WTC11 (cell line): ENCODE data around the gene ADGRL3. TPM values are rescaled to one million over a fixed set of nuclear protein-coding genes. Genes with fewer than 3 reads are reported as not detected.

Experiments used
- ATAC-seq: fragments of 200-7000 bp; cut with Tn5 transposase; 2 replicates; pipeline ENCODE4 v1.10.0; 2021; ENCODE audit warnings: mild to moderate bottlenecking, moderate library complexity
- CTCF ChIA-PET: fragments of 300-600 bp; sonication (Branson Sonifier 250); formaldehyde crosslinking; loops from one replicate; lab custom pipeline; 2021; ENCODE audit warnings: antibody characterized with exemption; lab: Charles Lee
- POLR2A ChIA-PET: fragments of 350-600 bp; sonication (Branson Sonifier 250); formaldehyde crosslinking; loops from one replicate; lab custom pipeline; 2021; ENCODE audit warnings: antibody characterized with exemption; lab: Charles Lee
- DNase-seq: peaks from one replicate; pipeline ENCODE4 v3.0.0; 2021; ENCODE audit warnings: low spot score
- H3K27ac Mint-ChIP-seq: 2 replicates; pipeline ENCODE4 v1.8.0; 2021; ENCODE audit warnings: mixed read lengths
- H3K27me3 Mint-ChIP-seq: 2 replicates; pipeline ENCODE4 v1.8.0; 2021; ENCODE audit warnings: low read depth, mild to moderate bottlenecking, moderate library complexity, mixed read lengths
- H3K36me3 Mint-ChIP-seq: 2 replicates; pipeline ENCODE4 v1.8.0; 2021; ENCODE audit warnings: mixed read lengths
- H3K4me1 Mint-ChIP-seq: 2 replicates; pipeline ENCODE4 v1.8.0; 2022; ENCODE audit warnings: mixed read lengths
- H3K4me3 Mint-ChIP-seq: 2 replicates; pipeline ENCODE4 v1.8.0; 2021; ENCODE audit warnings: mild to moderate bottlenecking, moderate library complexity, mixed read lengths
- H3K9me3 Mint-ChIP-seq: 2 replicates; pipeline ENCODE4 v1.8.0; 2021; ENCODE audit warnings: mixed read lengths
- CBFB ChIP-seq: sonication (generic); formaldehyde crosslinking; IDR thresholded peaks from 2 replicates; pipeline ENCODE4 v1.8.1; 2022; ENCODE audit warnings: mild to moderate bottlenecking, low read depth, missing genetic modification reagents
- CDX4 ChIP-seq: fragments of 250-450 bp; sonication (Bioruptor Pico); IDR thresholded peaks from 2 replicates; pipeline ENCODE4 v1.9.0; 2021; ENCODE audit warnings: moderate library complexity, mild to moderate bottlenecking, inconsistent platforms, borderline replicate concordance
- CREB1 ChIP-seq: sonication (generic); formaldehyde crosslinking; IDR thresholded peaks from 2 replicates; pipeline ENCODE4 v1.8.0; 2023; ENCODE audit warnings: mild to moderate bottlenecking, missing genetic modification reagents
- CTCF ChIP-seq: fragments of 200-600 bp; IDR thresholded peaks from 2 replicates; pipeline ENCODE4 v1.8.0; 2022; ENCODE audit warnings: antibody characterized with exemption
- E2F5 ChIP-seq: sonication (generic); formaldehyde crosslinking; IDR thresholded peaks from 2 replicates; pipeline ENCODE4 v1.8.1; 2022; ENCODE audit warnings: mild to moderate bottlenecking, moderate library complexity, missing genetic modification reagents
- ERG ChIP-seq: fragments of 250-450 bp; sonication (Bioruptor Pico); IDR thresholded peaks from 2 replicates; pipeline ENCODE4 v1.8.0; 2021; ENCODE audit warnings: mild to moderate bottlenecking
- FOXJ3 ChIP-seq: sonication (generic); formaldehyde crosslinking; IDR thresholded peaks from 2 replicates; pipeline ENCODE4 v1.9.0; 2021; ENCODE audit warnings: missing genetic modification reagents, mild to moderate bottlenecking, borderline replicate concordance
- FOXK1 ChIP-seq: sonication (generic); formaldehyde crosslinking; IDR thresholded peaks from 2 replicates; pipeline ENCODE4 v1.8.0; 2022; ENCODE audit warnings: mild to moderate bottlenecking, moderate library complexity, missing genetic modification reagents
- FOXP1 ChIP-seq: sonication (generic); formaldehyde crosslinking; IDR thresholded peaks from 2 replicates; pipeline ENCODE4 v1.8.0; 2022; ENCODE audit warnings: missing genetic modification reagents, mild to moderate bottlenecking, moderate library complexity, borderline replicate concordance
- GRHL2 ChIP-seq: fragments of 250-450 bp; sonication (Bioruptor Pico); IDR thresholded peaks from 2 replicates; pipeline ENCODE4 v1.8.0; 2022; ENCODE audit warnings: mild to moderate bottlenecking, moderate library complexity; ENCODE audit not compliant: insufficient replicate concordance, severe bottlenecking
- IRF2 ChIP-seq: sonication (generic); formaldehyde crosslinking; IDR thresholded peaks from 2 replicates; pipeline ENCODE4 v1.8.0; 2022; ENCODE audit warnings: low read depth, missing genetic modification reagents, borderline replicate concordance
- JAZF1 ChIP-seq: fragments of 250-450 bp; sonication (Bioruptor Pico); IDR thresholded peaks from 2 replicates; pipeline ENCODE4 v1.9.0; 2021; ENCODE audit warnings: moderate library complexity, mild to moderate bottlenecking, inconsistent platforms
- NFATC4 ChIP-seq: fragments of 250-450 bp; sonication (Bioruptor Pico); IDR thresholded peaks from 2 replicates; pipeline ENCODE4 v1.9.0; 2021; ENCODE audit warnings: mild to moderate bottlenecking
- NR1H2 ChIP-seq: sonication (generic); formaldehyde crosslinking; IDR thresholded peaks from 2 replicates; pipeline ENCODE4 v1.9.0; 2021; ENCODE audit warnings: mild to moderate bottlenecking, moderate library complexity, missing genetic modification reagents
- NR3C1 ChIP-seq: sonication (generic); formaldehyde crosslinking; conservative IDR thresholded peaks from 2 replicates; pipeline ENCODE4 v1.8.1; 2023; ENCODE audit warnings: low read depth, mild to moderate bottlenecking, missing genetic modification reagents
- PRRX2 ChIP-seq: fragments of 250-450 bp; sonication (Bioruptor Pico); IDR thresholded peaks from 2 replicates; pipeline ENCODE4 v1.8.0; 2021; ENCODE audit warnings: mild to moderate bottlenecking
- SP1 ChIP-seq: sonication (generic); formaldehyde crosslinking; conservative IDR thresholded peaks from 2 replicates; pipeline ENCODE4 v1.8.1; 2022; ENCODE audit warnings: missing genetic modification reagents
- TEAD1 ChIP-seq: sonication (generic); formaldehyde crosslinking; IDR thresholded peaks from 2 replicates; pipeline ENCODE4 v1.8.0; 2022; ENCODE audit warnings: mild to moderate bottlenecking, missing genetic modification reagents
- TP53 ChIP-seq: sonication (generic); formaldehyde crosslinking; IDR thresholded peaks from 2 replicates; pipeline ENCODE4 v1.8.1; 2023; ENCODE audit warnings: mild to moderate bottlenecking, missing genetic modification reagents
- USF2 ChIP-seq: sonication (generic); formaldehyde crosslinking; IDR thresholded peaks from 2 replicates; pipeline ENCODE4 v1.8.1; 2023; ENCODE audit warnings: mild to moderate bottlenecking, missing genetic modification reagents, moderate library complexity
- ZBTB21 ChIP-seq: sonication (generic); formaldehyde crosslinking; IDR thresholded peaks from 2 replicates; pipeline ENCODE4 v1.8.1; 2023; ENCODE audit warnings: mild to moderate bottlenecking, missing genetic modification reagents, borderline replicate concordance
- ZNF232 ChIP-seq: sonication (generic); formaldehyde crosslinking; IDR thresholded peaks from 2 replicates; pipeline ENCODE4 v1.8.0; 2022; ENCODE audit warnings: mild to moderate bottlenecking, missing genetic modification reagents
- ZNF281 ChIP-seq: sonication (generic); formaldehyde crosslinking; IDR thresholded peaks from 2 replicates; pipeline ENCODE4 v1.8.0; 2023; ENCODE audit warnings: mild to moderate bottlenecking, missing genetic modification reagents
- ZNF396 ChIP-seq: fragments of 250-450 bp; sonication (Bioruptor Pico); IDR thresholded peaks from 2 replicates; pipeline ENCODE4 v1.8.0; 2021; ENCODE audit warnings: mild to moderate bottlenecking, moderate library complexity, borderline replicate concordance
- ZNF512 ChIP-seq: sonication (generic); formaldehyde crosslinking; IDR thresholded peaks from 2 replicates; pipeline ENCODE4 v1.8.1; 2022; ENCODE audit warnings: missing genetic modification reagents, borderline replicate concordance
- total RNA-seq: library from RNA; stranded (reverse); gene quantifications from 3 replicates; pipeline ENCODE4 v1.2.3, GENCODE V29; 2021

The ADGRL3 gene
- total RNA-seq, 1 experiment from 2014 or later: 8.7 TPM

GRCh38 chr4:61411241-61411640, 211.1 kb downstream of the ADGRL3 start:
- no peak overlapping the region for H3K27ac Mint-ChIP-seq
- no peak overlapping the region for H3K4me3 Mint-ChIP-seq
- CTCF ChIA-PET: interaction anchor here (1.0 kb wide), 1 partner anchor 179 kb away, joined by 3 read pairs; no protein-coding TSS in a partner anchor
- no peak for TF ChIP-seq E2F5 (CRISPR knock-in tag)
- TF ChIP-seq JAZF1 (CRISPR knock-in tag): no peak
- TF ChIP-seq FOXP1 (CRISPR knock-in tag): no peak
- no peak for TF ChIP-seq ZNF512 (CRISPR knock-in tag)
- TF ChIP-seq CBFB (CRISPR knock-in tag): no peak
- no peak for TF ChIP-seq NR3C1 (CRISPR knock-in tag)
- no peak for TF ChIP-seq IRF2
- TF ChIP-seq ZNF281: no peak
- no peak for TF ChIP-seq ZNF232 (CRISPR knock-in tag)
- no peak for TF ChIP-seq ZBTB21 (CRISPR knock-in tag)
- no peak for TF ChIP-seq SP1
- TF ChIP-seq TEAD1 (CRISPR knock-in tag): no peak
- TF ChIP-seq USF2 (CRISPR knock-in tag): no peak
- TF ChIP-seq FOXK1 (CRISPR knock-in tag): no peak
- no peak for TF ChIP-seq ZNF396 (CRISPR knock-in tag)
- no peak for TF ChIP-seq NFATC4 (CRISPR knock-in tag)
- no peak for TF ChIP-seq CDX4
- no peaks in the 10 kb centered on the region for H3K36me3 Mint-ChIP-seq
- no peaks in the 10 kb centered on the region for H3K27me3 Mint-ChIP-seq
- no peaks in the 10 kb centered on the region for H3K9me3 Mint-ChIP-seq
- H3K4me1 Mint-ChIP-seq: peaks cover 19% of the 10 kb centered on the region
- DNase-seq (no peak), ATAC-seq (no peak)
- POLR2A ChIA-PET: no interaction called here

GRCh38 chr4:61425315-61425714, 225.2 kb downstream of the ADGRL3 start:
- DNase-seq (no peak), ATAC-seq (no peak)
- no peaks in the 10 kb centered on the region for H3K4me1 Mint-ChIP-seq
- TF ChIP-seq ERG (CRISPR knock-in tag): no peak
- no peak for TF ChIP-seq GRHL2 (CRISPR knock-in tag)
- TF ChIP-seq TP53 (CRISPR knock-in tag): no peak
- TF ChIP-seq CTCF: no peak
- TF ChIP-seq CREB1 (CRISPR knock-in tag): no peak
- no peak for TF ChIP-seq FOXJ3 (CRISPR knock-in tag)
- no peak for TF ChIP-seq PRRX2 (CRISPR knock-in tag)
- no peak for TF ChIP-seq NR1H2 (CRISPR knock-in tag)
- H3K4me3 Mint-ChIP-seq: no peak overlapping the region
- no peaks in the 10 kb centered on the region for H3K27me3 Mint-ChIP-seq
- no peak overlapping the region for H3K27ac Mint-ChIP-seq
- H3K9me3 Mint-ChIP-seq: peaks cover 34% of the 10 kb centered on the region
- peaks cover 16% of the 10 kb centered on the region for H3K36me3 Mint-ChIP-seq
- POLR2A ChIA-PET: no interaction called here
- CTCF ChIA-PET: no interaction called here
